SK-N-SH treated with all-trans-retinoic acid at 6 μM for 48 hours (cell line): ENCODE results near the gene HAPSTR1.

Source experiments
- ARNTL ChIP-seq: fragments of 450-650 bp; formaldehyde crosslinking; IDR thresholded peaks from 2 replicates; pipeline ENCODE4 v1.5.0; 2020; ENCODE audit warnings: low read depth, mild to moderate bottlenecking, moderate library complexity, borderline replicate concordance
- BACH2 ChIP-seq: fragments of 250-450 bp; sonication (Bioruptor Pico); IDR thresholded peaks from 2 replicates; pipeline ENCODE4 v1.9.0; 2021; ENCODE audit warnings: mild to moderate bottlenecking, borderline replicate concordance
- CSRNP3 ChIP-seq: fragments of 250-450 bp; sonication (Bioruptor Pico); IDR thresholded peaks from 2 replicates; pipeline ENCODE4 v1.5.1; 2021; ENCODE audit warnings: mild to moderate bottlenecking, moderate library complexity
- OSR1 ChIP-seq: fragments of 250-450 bp; sonication (Bioruptor Pico); IDR thresholded peaks from 2 replicates; pipeline ENCODE4 v1.8.0; 2022; ENCODE audit warnings: moderate library complexity, mild to moderate bottlenecking, inconsistent platforms
- PPARA ChIP-seq: fragments of 250-450 bp; sonication (Bioruptor Pico); IDR thresholded peaks from 2 replicates; pipeline ENCODE4 v1.5.0; 2020; ENCODE audit warnings: mild to moderate bottlenecking, borderline replicate concordance
- RARB ChIP-seq: fragments of 250-450 bp; sonication (Bioruptor Pico); IDR thresholded peaks from 2 replicates; pipeline ENCODE4 v1.8.0; 2021; ENCODE audit warnings: mild to moderate bottlenecking, moderate library complexity
- ZFP3 ChIP-seq: fragments of 250-450 bp; sonication (Bioruptor Pico); IDR thresholded peaks from 2 replicates; pipeline ENCODE4 v1.5.0; 2020; ENCODE audit warnings: mild to moderate bottlenecking, moderate library complexity
- ZFP30 ChIP-seq: fragments of 450-650 bp; formaldehyde crosslinking; IDR thresholded peaks from 2 replicates; pipeline ENCODE4 v1.5.0; 2022; ENCODE audit warnings: mild to moderate bottlenecking, moderate library complexity
- ZNF565 ChIP-seq: fragments of 450-650 bp; formaldehyde crosslinking; conservative IDR thresholded peaks from 2 replicates; pipeline ENCODE4 v1.5.0; 2020; ENCODE audit warnings: low read depth, mild to moderate bottlenecking, moderate library complexity
- TF ChIP-seq, protein P1 (sequence below): fragments of 250-450 bp; sonication (Bioruptor Pico); IDR thresholded peaks from 2 replicates; pipeline ENCODE4 v1.8.0; 2020; ENCODE audit warnings: mild to moderate bottlenecking, moderate library complexity, borderline replicate concordance
- TF ChIP-seq, protein P2 (sequence below): fragments of 250-450 bp; sonication (Bioruptor Pico); IDR thresholded peaks from 2 replicates; pipeline ENCODE4 v1.8.0; 2021; ENCODE audit warnings: low read depth, mild to moderate bottlenecking, moderate library complexity, borderline replicate concordance

GRCh38 chr16:9046667-9047055 lies 44.8 kb upstream of the HAPSTR1 start:
- TF ChIP-seq, protein P1, sequence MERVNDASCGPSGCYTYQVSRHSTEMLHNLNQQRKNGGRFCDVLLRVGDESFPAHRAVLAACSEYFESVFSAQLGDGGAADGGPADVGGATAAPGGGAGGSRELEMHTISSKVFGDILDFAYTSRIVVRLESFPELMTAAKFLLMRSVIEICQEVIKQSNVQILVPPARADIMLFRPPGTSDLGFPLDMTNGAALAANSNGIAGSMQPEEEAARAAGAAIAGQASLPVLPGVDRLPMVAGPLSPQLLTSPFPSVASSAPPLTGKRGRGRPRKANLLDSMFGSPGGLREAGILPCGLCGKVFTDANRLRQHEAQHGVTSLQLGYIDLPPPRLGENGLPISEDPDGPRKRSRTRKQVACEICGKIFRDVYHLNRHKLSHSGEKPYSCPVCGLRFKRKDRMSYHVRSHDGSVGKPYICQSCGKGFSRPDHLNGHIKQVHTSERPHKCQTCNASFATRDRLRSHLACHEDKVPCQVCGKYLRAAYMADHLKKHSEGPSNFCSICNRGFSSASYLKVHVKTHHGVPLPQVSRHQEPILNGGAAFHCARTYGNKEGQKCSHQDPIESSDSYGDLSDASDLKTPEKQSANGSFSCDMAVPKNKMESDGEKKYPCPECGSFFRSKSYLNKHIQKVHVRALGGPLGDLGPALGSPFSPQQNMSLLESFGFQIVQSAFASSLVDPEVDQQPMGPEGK (CRISPR knock-in tag) = no peak
- TF ChIP-seq ZFP3 (CRISPR knock-in tag) = no peak
- TF ChIP-seq RARB (CRISPR knock-in tag) = no peak
- TF ChIP-seq ARNTL = no peak
- TF ChIP-seq BACH2 (CRISPR knock-in tag) = no peak
- no peak for TF ChIP-seq ZFP30
- no peak for TF ChIP-seq ZNF565 (CRISPR knock-in tag)
- no peak for TF ChIP-seq CSRNP3 (CRISPR knock-in tag)
- no peak for TF ChIP-seq PPARA (CRISPR knock-in tag)
- TF ChIP-seq, protein P2, sequence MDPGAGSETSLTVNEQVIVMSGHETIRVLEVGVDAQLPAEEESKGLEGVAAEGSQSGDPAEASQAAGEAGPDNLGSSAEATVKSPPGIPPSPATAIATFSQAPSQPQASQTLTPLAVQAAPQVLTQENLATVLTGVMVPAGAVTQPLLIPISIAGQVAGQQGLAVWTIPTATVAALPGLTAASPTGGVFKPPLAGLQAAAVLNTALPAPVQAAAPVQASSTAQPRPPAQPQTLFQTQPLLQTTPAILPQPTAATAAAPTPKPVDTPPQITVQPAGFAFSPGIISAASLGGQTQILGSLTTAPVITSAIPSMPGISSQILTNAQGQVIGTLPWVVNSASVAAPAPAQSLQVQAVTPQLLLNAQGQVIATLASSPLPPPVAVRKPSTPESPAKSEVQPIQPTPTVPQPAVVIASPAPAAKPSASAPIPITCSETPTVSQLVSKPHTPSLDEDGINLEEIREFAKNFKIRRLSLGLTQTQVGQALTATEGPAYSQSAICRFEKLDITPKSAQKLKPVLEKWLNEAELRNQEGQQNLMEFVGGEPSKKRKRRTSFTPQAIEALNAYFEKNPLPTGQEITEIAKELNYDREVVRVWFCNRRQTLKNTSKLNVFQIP = no peak
- TF ChIP-seq OSR1 = no peak
